H9 (cell line): Measurements from ENCODE around the gene GLDC. TPM values are rescaled to one million over a fixed set of nuclear protein-coding genes. Genes with fewer than 3 reads are reported as not detected.

Source experiments
- DNase-seq: peaks from one replicate; pipeline ENCODE4 v3.0.0-alpha.2; 2017
- H2AFZ ChIP-seq: one replicate; pipeline ENCODE4 v1.6.1; 2013; ENCODE audit warnings: mild to moderate bottlenecking, low read length, control low read depth, moderate library complexity
- H2AK5ac ChIP-seq: 2 replicates; pipeline ENCODE4 v1.6.1; 2013; ENCODE audit warnings: low read length, control low read depth, mixed read lengths; ENCODE audit not compliant: insufficient read length
- H2BK120ac ChIP-seq: one replicate; pipeline ENCODE4 v1.6.1; 2013; ENCODE audit warnings: low read depth, mild to moderate bottlenecking, low read length, control low read depth, inconsistent platforms; ENCODE audit not compliant: poor library complexity, severe bottlenecking
- H2BK12ac ChIP-seq: 2 replicates; pipeline ENCODE4 v1.6.1; 2013; ENCODE audit warnings: low read length, control low read depth, mixed read lengths, low read depth; ENCODE audit not compliant: insufficient read length
- H2BK15ac ChIP-seq: 2 replicates; pipeline ENCODE4 v1.6.1; 2013; ENCODE audit warnings: low read depth, low read length, control low read depth
- H2BK20ac ChIP-seq: one replicate; pipeline ENCODE4 v1.6.1; 2013; ENCODE audit warnings: low read depth, mild to moderate bottlenecking, low read length, control low read depth, inconsistent platforms; ENCODE audit not compliant: poor library complexity, severe bottlenecking
- H2BK5ac ChIP-seq: 2 replicates; pipeline ENCODE4 v1.6.1; 2013; ENCODE audit warnings: low read length, control low read depth, mixed read lengths; ENCODE audit not compliant: insufficient read length
- H3K14ac ChIP-seq: 2 replicates; pipeline ENCODE4 v1.6.1; 2013; ENCODE audit warnings: low read length, control low read depth; ENCODE audit not compliant: insufficient read depth
- H3K18ac ChIP-seq: 2 replicates; pipeline ENCODE4 v1.6.1; 2013; ENCODE audit warnings: low read depth, mild to moderate bottlenecking, mixed read lengths, low read length, control low read depth; ENCODE audit not compliant: insufficient read length
- H3K23ac ChIP-seq: 2 replicates; pipeline ENCODE4 v1.6.1; 2013; ENCODE audit warnings: low read length, control low read depth, mixed read lengths, low read depth; ENCODE audit not compliant: insufficient read length
- H3K23me2 ChIP-seq: 2 replicates; pipeline ENCODE4 v1.6.1; 2013; ENCODE audit warnings: low read depth, mild to moderate bottlenecking, mixed read lengths, low read length, control low read depth; ENCODE audit not compliant: insufficient read length, poor library complexity, severe bottlenecking
- H3K27ac ChIP-seq: 2 replicates; pipeline ENCODE4 v1.5.1; 2013; ENCODE audit warnings: low read length, control low read depth, mixed read lengths, low read depth; ENCODE audit not compliant: insufficient read length
- H3K27me3 ChIP-seq: 2 replicates; pipeline ENCODE4 v1.6.1; 2013; ENCODE audit warnings: low read length, control low read depth, inconsistent platforms; ENCODE audit not compliant: insufficient read depth
- H3K4ac ChIP-seq: 2 replicates; pipeline ENCODE4 v1.6.1; 2013; ENCODE audit warnings: low read depth, mild to moderate bottlenecking, control low read depth, inconsistent platforms, low read length, moderate library complexity
- H3K4me1 ChIP-seq: 2 replicates; pipeline ENCODE4 v1.6.1; 2013; ENCODE audit warnings: low read length, control low read depth, inconsistent platforms; ENCODE audit not compliant: insufficient read depth
- H3K4me2 ChIP-seq: 2 replicates; pipeline ENCODE4 v1.6.1; 2013; ENCODE audit warnings: low read length, control low read depth, mixed read lengths; ENCODE audit not compliant: insufficient read length, insufficient read depth
- H3K56ac ChIP-seq: 2 replicates; pipeline ENCODE4 v1.6.1; 2013; ENCODE audit warnings: low read depth, mild to moderate bottlenecking, mixed read lengths, low read length, control low read depth; ENCODE audit not compliant: insufficient read length
- H3K79me1 ChIP-seq: 2 replicates; pipeline ENCODE4 v1.6.1; 2013; ENCODE audit warnings: low read depth, mild to moderate bottlenecking, moderate library complexity, low read length, control low read depth, inconsistent platforms; ENCODE audit not compliant: insufficient read depth, poor library complexity, severe bottlenecking
- H3K79me2 ChIP-seq: 2 replicates; pipeline ENCODE4 v1.6.1; 2013; ENCODE audit warnings: low read length, control low read depth, inconsistent platforms; ENCODE audit not compliant: insufficient read depth
- H3K9ac ChIP-seq: 2 replicates; pipeline ENCODE4 v1.6.1; 2013; ENCODE audit warnings: low read length, control low read depth, mixed read lengths; ENCODE audit not compliant: insufficient read length; ENCODE audit errors: extremely low read depth
- H3K9me3 ChIP-seq: one replicate; pipeline ENCODE4 v1.6.1; 2013; ENCODE audit warnings: low read depth, low read length, inconsistent platforms; ENCODE audit not compliant: control insufficient read depth
- H3T11ph ChIP-seq: one replicate; pipeline ENCODE4 v1.6.1; 2013; ENCODE audit warnings: mild to moderate bottlenecking, low read length, control low read depth, inconsistent platforms
- H4K20me1 ChIP-seq: one replicate; pipeline ENCODE4 v1.6.1; 2013; ENCODE audit not compliant: control insufficient read depth, insufficient read length, insufficient read depth
- H4K5ac ChIP-seq: 2 replicates; pipeline ENCODE4 v1.6.1; 2013; ENCODE audit warnings: low read depth, mild to moderate bottlenecking, mixed read lengths, low read length, control low read depth; ENCODE audit not compliant: insufficient read length
- H4K8ac ChIP-seq: replicated peaks from 2 replicates; pipeline ENCODE4 v1.6.1; 2013; ENCODE audit warnings: low read length, control low read depth, mixed read lengths, low read depth; ENCODE audit not compliant: insufficient read length
- H4K91ac ChIP-seq: 2 replicates; pipeline ENCODE4 v1.6.1; 2013; ENCODE audit warnings: low read depth, mild to moderate bottlenecking, moderate library complexity, mixed read lengths, low read length, control low read depth; ENCODE audit not compliant: insufficient read length
- H3K27ac Mint-ChIP-seq, 3 experiments: 2 replicates in 2 of 3; 3 replicates in 1 of 3; pipeline ENCODE4 v1.8.0; 2020 to 2021; ENCODE audit warnings: mixed read lengths in 3 of 3, mild to moderate bottlenecking in 1 of 3, moderate library complexity in 1 of 3
- H3K27me3 Mint-ChIP-seq: 2 replicates; pipeline ENCODE4 v1.8.0; 2021; ENCODE audit warnings: low read depth, mild to moderate bottlenecking, moderate library complexity, mixed read lengths
- H3K36me3 Mint-ChIP-seq, 3 experiments: 2 replicates in 2 of 3; 3 replicates in 1 of 3; pipeline ENCODE4 v1.8.0; 2020 to 2021; ENCODE audit warnings: low read depth in 3 of 3, mixed read lengths in 3 of 3; ENCODE audit not compliant: insufficient read depth in 1 of 3
- H3K4me1 Mint-ChIP-seq, 2 experiments: 2 replicates each; pipeline ENCODE4 v1.8.0; 2020; ENCODE audit warnings: mixed read lengths in 2 of 2
- H3K4me3 Mint-ChIP-seq, 2 experiments: 2 replicates in 1 of 2; 3 replicates in 1 of 2; pipeline ENCODE4 v1.8.0; 2020 to 2021; ENCODE audit warnings: mild to moderate bottlenecking in 2 of 2, mixed read lengths in 2 of 2, moderate library complexity in 1 of 2
- H3K9me3 Mint-ChIP-seq, 2 experiments: 2 replicates in 1 of 2; 3 replicates in 1 of 2; pipeline ENCODE4 v1.8.0; 2020; ENCODE audit warnings: mild to moderate bottlenecking in 2 of 2, mixed read lengths in 2 of 2, moderate library complexity in 1 of 2
- WGBS: extraction: QIAGEN DNeasy Blood & Tissue Kit; methylation state at CpG from one replicate; pipeline ENCODE4 v1.1.7; 2013; ENCODE audit warnings: missing lambda C conversion rate, low lambda C conversion rate, mixed read lengths; ENCODE audit not compliant: insufficient read length; ENCODE audit errors: extremely low coverage; 5-methylcytosine and 5-hydroxymethylcytosine counted together
- total RNA-seq: library from RNA; stranded (reverse); gene quantifications from 2 replicates; pipeline ENCODE4 v1.2.1, GENCODE V29; 2021
- TF ChIP-seq, protein P1 (sequence below): fragments of 200-600 bp; sonication (generic); conservative IDR thresholded peaks from 3 replicates; pipeline ENCODE4 v1.8.0; 2021; ENCODE audit warnings: antibody characterized with exemption, mild to moderate bottlenecking

GLDC gene
- total RNA-seq, 1 experiment from 2014 or later = 74.4 TPM

DNA sequence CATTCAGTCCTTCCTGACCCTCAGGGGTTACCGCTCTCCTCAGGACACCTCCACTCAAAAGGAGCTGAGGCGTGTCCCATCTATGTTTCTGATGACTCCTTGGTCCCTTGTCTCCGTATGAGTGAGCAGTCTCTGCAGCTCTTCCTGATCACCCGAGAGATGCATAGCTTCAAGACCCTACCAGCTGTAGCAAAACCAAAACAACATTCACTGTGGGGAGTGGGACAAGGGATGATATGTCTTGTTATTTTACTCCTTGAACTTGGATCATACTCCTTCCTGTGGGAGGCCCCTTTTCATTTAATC is 14.4 kb downstream of the GLDC start:
- no peaks in the 10 kb centered on the region for H4K20me1 ChIP-seq
- no peaks in the 10 kb centered on the region for H3K27me3 Mint-ChIP-seq
- no CpG with 5 or more reads among the region's 4 CpGs for WGBS

More for the DNA sequence above, 14.4 kb downstream of the GLDC start:
- no peak overlapping the region for H3K14ac ChIP-seq
- H2AFZ ChIP-seq = no peak overlapping the region
- no peak overlapping the region for H3K4me2 ChIP-seq
- Mint-ChIP-seq H3K4me3 (no peak overlapping the region), H3K27ac (peak overlapping the region; percentile 25 to 34 (median 28); a peak in 4 of 7 replicates), H3K9me3 (no peaks in the 10 kb centered on the region), H3K36me3 (peaks cover 0 to 1% (median 0%) of the 10 kb centered on the region in 3 experiments; a peak in 2 of 7 replicates), H3K4me1 (peaks cover 27 to 38% of the 10 kb centered on the region in 2 experiments)
- H4K8ac ChIP-seq = no peak overlapping the region
- no peak overlapping the region for H3K56ac ChIP-seq
- H3T11ph ChIP-seq = no peak overlapping the region
- H3K79me1 ChIP-seq = no peaks in the 10 kb centered on the region
- peaks cover 8% of the 10 kb centered on the region; the same call in 1 of the 2 replicates for H3K4me1 ChIP-seq
- no peak overlapping the region for H2AK5ac ChIP-seq
- no peak overlapping the region for H3K27ac ChIP-seq
- H3K27me3 ChIP-seq = no peaks in the 10 kb centered on the region
- H2BK12ac ChIP-seq = no peak overlapping the region
- no peak for DNase-seq
- H2BK15ac ChIP-seq = no peak overlapping the region
- H3K4ac ChIP-seq = no peak overlapping the region
- no peak overlapping the region for H3K18ac ChIP-seq
- H3K79me2 ChIP-seq = peaks cover 13% of the 10 kb centered on the region; the same call in 1 of the 2 replicates
- no peak overlapping the region for H4K91ac ChIP-seq
- H3K9me3 ChIP-seq = no peaks in the 10 kb centered on the region
- H2BK20ac ChIP-seq = no peak overlapping the region
- no peak overlapping the region for H3K23ac ChIP-seq
- H2BK120ac ChIP-seq = no peak overlapping the region
- H3K9ac ChIP-seq = no peak overlapping the region
- TF ChIP-seq, protein P1, sequence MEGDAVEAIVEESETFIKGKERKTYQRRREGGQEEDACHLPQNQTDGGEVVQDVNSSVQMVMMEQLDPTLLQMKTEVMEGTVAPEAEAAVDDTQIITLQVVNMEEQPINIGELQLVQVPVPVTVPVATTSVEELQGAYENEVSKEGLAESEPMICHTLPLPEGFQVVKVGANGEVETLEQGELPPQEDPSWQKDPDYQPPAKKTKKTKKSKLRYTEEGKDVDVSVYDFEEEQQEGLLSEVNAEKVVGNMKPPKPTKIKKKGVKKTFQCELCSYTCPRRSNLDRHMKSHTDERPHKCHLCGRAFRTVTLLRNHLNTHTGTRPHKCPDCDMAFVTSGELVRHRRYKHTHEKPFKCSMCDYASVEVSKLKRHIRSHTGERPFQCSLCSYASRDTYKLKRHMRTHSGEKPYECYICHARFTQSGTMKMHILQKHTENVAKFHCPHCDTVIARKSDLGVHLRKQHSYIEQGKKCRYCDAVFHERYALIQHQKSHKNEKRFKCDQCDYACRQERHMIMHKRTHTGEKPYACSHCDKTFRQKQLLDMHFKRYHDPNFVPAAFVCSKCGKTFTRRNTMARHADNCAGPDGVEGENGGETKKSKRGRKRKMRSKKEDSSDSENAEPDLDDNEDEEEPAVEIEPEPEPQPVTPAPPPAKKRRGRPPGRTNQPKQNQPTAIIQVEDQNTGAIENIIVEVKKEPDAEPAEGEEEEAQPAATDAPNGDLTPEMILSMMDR = no peak
- no peak overlapping the region for H4K5ac ChIP-seq
- no peak overlapping the region for H2BK5ac ChIP-seq
- H3K23me2 ChIP-seq = no peaks in the 10 kb centered on the region
